ENCODE results near the gene CILP. TPM values are rescaled to one million over a fixed set of nuclear protein-coding genes. Genes with fewer than 3 reads are reported as not detected.

CILP gene
- total RNA-seq, 1 experiment from 2014 or later, result not detected

DNA sequence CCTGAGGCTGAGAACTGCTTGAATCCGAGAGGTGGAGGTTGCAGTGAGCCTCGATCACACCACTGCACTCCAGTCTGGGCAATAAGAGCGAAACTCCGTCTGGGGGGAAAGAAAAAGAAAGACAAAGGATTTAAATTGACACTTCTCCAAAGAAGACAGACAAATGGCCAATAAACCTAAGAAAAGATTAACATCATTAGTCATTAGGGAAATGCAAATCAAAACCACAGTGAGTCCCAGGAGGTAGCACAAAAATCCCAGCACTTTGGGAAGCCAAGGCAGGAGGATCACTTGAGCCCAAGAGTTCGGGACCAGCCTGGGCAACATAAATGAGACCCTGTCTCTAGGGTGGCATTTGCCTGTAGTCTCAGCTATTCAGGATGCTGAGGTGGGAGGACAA lies 38.7 kb downstream of the CILP start:
- Mint-ChIP-seq H3K4me3 (no peak overlapping the region), H3K27me3 (ENCODE audit: low read depth) (no peaks in the 10 kb centered on the region), H3K27ac (no peak overlapping the region; the same call in 1 of the 2 replicates), H3K4me1 (no peaks in the 10 kb centered on the region), H3K36me3 (peaks cover 40% of the 10 kb centered on the region), H3K9me3 (no peaks in the 10 kb centered on the region)
- DNase-seq (ENCODE audit: low spot score) (no peak), ATAC-seq (no peak)
- POLR2A ChIA-PET, result no interaction called here
- TF ChIP-seq, protein P1, sequence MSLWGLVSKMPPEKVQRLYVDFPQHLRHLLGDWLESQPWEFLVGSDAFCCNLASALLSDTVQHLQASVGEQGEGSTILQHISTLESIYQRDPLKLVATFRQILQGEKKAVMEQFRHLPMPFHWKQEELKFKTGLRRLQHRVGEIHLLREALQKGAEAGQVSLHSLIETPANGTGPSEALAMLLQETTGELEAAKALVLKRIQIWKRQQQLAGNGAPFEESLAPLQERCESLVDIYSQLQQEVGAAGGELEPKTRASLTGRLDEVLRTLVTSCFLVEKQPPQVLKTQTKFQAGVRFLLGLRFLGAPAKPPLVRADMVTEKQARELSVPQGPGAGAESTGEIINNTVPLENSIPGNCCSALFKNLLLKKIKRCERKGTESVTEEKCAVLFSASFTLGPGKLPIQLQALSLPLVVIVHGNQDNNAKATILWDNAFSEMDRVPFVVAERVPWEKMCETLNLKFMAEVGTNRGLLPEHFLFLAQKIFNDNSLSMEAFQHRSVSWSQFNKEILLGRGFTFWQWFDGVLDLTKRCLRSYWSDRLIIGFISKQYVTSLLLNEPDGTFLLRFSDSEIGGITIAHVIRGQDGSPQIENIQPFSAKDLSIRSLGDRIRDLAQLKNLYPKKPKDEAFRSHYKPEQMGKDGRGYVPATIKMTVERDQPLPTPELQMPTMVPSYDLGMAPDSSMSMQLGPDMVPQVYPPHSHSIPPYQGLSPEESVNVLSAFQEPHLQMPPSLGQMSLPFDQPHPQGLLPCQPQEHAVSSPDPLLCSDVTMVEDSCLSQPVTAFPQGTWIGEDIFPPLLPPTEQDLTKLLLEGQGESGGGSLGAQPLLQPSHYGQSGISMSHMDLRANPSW (CRISPR knock-in tag; conservative IDR thresholded peaks at IDR 0.05; ENCODE audit: low read depth), result no peak
- TF ChIP-seq, protein P2, sequence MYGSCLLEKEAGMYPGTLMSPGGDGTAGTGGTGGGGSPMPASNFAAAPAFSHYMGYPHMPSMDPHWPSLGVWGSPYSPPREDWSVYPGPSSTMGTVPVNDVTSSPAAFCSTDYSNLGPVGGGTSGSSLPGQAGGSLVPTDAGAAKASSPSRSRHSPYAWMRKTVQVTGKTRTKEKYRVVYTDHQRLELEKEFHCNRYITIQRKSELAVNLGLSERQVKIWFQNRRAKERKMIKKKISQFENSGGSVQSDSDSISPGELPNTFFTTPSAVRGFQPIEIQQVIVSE (CRISPR knock-in tag; IDR thresholded peaks at IDR 0.05; ENCODE audit: borderline replicate concordance), result no peak
- no peak for TF ChIP-seq ZNF138 (CRISPR knock-in tag; conservative IDR thresholded peaks at IDR 0.05)
- TF ChIP-seq, protein P3, sequence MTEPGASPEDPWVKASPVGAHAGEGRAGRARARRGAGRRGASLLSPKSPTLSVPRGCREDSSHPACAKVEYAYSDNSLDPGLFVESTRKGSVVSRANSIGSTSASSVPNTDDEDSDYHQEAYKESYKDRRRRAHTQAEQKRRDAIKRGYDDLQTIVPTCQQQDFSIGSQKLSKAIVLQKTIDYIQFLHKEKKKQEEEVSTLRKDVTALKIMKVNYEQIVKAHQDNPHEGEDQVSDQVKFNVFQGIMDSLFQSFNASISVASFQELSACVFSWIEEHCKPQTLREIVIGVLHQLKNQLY (CRISPR knock-in tag; IDR thresholded peaks at IDR 0.05), result no peak
- TF ChIP-seq, protein P4, sequence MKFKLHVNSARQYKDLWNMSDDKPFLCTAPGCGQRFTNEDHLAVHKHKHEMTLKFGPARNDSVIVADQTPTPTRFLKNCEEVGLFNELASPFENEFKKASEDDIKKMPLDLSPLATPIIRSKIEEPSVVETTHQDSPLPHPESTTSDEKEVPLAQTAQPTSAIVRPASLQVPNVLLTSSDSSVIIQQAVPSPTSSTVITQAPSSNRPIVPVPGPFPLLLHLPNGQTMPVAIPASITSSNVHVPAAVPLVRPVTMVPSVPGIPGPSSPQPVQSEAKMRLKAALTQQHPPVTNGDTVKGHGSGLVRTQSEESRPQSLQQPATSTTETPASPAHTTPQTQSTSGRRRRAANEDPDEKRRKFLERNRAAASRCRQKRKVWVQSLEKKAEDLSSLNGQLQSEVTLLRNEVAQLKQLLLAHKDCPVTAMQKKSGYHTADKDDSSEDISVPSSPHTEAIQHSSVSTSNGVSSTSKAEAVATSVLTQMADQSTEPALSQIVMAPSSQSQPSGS (CRISPR knock-in tag; IDR thresholded peaks at IDR 0.05; ENCODE audit: borderline replicate concordance, low read depth), result no peak
- no peak for TF ChIP-seq KAT7 (CRISPR knock-in tag; IDR thresholded peaks at IDR 0.05; ENCODE audit: borderline replicate concordance)
- no peak for TF ChIP-seq SMAD4 (CRISPR knock-in tag; IDR thresholded peaks at IDR 0.05)
- no peak for TF ChIP-seq IRF2 (CRISPR knock-in tag; IDR thresholded peaks at IDR 0.05; ENCODE audit: borderline replicate concordance, low read depth)
- TF ChIP-seq ZNF219 (CRISPR knock-in tag; IDR thresholded peaks at IDR 0.05; ENCODE audit: borderline replicate concordance), result no peak
- TF ChIP-seq ZNF317 (CRISPR knock-in tag; IDR thresholded peaks at IDR 0.05; ENCODE audit: borderline replicate concordance, low read depth), result no peak
- no peak for TF ChIP-seq CBFB (CRISPR knock-in tag; IDR thresholded peaks at IDR 0.05; ENCODE audit: low read depth)
- TF ChIP-seq, protein P5, sequence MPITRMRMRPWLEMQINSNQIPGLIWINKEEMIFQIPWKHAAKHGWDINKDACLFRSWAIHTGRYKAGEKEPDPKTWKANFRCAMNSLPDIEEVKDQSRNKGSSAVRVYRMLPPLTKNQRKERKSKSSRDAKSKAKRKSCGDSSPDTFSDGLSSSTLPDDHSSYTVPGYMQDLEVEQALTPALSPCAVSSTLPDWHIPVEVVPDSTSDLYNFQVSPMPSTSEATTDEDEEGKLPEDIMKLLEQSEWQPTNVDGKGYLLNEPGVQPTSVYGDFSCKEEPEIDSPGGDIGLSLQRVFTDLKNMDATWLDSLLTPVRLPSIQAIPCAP (CRISPR knock-in tag; IDR thresholded peaks at IDR 0.05), result no peak
- TF ChIP-seq TEAD4 (CRISPR knock-in tag; IDR thresholded peaks at IDR 0.05), result no peak
- TF ChIP-seq, protein P6, sequence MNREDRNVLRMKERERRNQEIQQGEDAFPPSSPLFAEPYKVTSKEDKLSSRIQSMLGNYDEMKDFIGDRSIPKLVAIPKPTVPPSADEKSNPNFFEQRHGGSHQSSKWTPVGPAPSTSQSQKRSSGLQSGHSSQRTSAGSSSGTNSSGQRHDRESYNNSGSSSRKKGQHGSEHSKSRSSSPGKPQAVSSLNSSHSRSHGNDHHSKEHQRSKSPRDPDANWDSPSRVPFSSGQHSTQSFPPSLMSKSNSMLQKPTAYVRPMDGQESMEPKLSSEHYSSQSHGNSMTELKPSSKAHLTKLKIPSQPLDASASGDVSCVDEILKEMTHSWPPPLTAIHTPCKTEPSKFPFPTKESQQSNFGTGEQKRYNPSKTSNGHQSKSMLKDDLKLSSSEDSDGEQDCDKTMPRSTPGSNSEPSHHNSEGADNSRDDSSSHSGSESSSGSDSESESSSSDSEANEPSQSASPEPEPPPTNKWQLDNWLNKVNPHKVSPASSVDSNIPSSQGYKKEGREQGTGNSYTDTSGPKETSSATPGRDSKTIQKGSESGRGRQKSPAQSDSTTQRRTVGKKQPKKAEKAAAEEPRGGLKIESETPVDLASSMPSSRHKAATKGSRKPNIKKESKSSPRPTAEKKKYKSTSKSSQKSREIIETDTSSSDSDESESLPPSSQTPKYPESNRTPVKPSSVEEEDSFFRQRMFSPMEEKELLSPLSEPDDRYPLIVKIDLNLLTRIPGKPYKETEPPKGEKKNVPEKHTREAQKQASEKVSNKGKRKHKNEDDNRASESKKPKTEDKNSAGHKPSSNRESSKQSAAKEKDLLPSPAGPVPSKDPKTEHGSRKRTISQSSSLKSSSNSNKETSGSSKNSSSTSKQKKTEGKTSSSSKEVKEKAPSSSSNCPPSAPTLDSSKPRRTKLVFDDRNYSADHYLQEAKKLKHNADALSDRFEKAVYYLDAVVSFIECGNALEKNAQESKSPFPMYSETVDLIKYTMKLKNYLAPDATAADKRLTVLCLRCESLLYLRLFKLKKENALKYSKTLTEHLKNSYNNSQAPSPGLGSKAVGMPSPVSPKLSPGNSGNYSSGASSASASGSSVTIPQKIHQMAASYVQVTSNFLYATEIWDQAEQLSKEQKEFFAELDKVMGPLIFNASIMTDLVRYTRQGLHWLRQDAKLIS (CRISPR knock-in tag; IDR thresholded peaks at IDR 0.05; ENCODE audit: borderline replicate concordance), result no peak
- no peak for TF ChIP-seq SMAD3 (CRISPR knock-in tag; IDR thresholded peaks at IDR 0.05; ENCODE audit: borderline replicate concordance)
- CTCF ChIA-PET, result interaction anchor here (0.6 kb wide), 1 partner anchor 421 kb away, joined by 4 read pairs; no protein-coding TSS in a partner anchor

Measured in WTC11 (cell line).